ENCODE results near the gene E2F8. TPM values are rescaled to one million over a fixed set of nuclear protein-coding genes. Genes with fewer than 3 reads are reported as not detected.
"Not testable (repeated sequence)": the region's sequence is repeated elsewhere in the genome, so short reads cannot be mapped to it uniquely, and the experiment has no call there.

E2F8 gene
- polyA plus RNA-seq, 1 of the 3 experiments (the other 2 are of a cell fraction), result 2.7 TPM

DNA sequence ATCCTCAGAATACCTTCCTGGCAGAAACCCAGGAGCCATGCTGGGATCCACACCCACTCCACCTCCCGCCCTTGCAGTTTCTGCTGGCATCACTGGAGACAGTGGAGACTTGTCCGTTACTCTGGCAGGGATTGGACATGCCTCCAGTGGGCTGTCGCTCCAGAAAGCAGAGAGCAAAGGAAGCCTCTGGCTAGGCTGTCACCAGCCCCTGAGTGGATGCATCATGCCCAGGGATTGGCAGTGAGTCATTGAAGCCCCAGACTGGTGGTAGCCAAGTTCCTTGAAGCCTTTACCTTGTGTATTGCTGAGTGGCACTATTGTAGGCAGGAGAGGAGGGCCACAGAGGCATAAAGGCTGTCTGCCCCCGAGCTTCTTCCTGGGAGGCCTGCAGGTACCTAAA is 34.8 kb upstream of the E2F8 start:
- TF ChIP-seq, protein P1, sequence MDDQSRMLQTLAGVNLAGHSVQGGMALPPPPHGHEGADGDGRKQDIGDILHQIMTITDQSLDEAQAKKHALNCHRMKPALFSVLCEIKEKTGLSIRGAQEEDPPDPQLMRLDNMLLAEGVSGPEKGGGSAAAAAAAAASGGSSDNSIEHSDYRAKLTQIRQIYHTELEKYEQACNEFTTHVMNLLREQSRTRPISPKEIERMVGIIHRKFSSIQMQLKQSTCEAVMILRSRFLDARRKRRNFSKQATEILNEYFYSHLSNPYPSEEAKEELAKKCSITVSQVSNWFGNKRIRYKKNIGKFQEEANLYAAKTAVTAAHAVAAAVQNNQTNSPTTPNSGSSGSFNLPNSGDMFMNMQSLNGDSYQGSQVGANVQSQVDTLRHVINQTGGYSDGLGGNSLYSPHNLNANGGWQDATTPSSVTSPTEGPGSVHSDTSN (IDR thresholded peaks at IDR 0.05), result no peak
- TF ChIP-seq USF1 (IDR thresholded peaks at IDR 0.05; ENCODE audit: borderline replicate concordance, low read depth) (no peak), CTCF (IDR thresholded peaks at IDR 0.05) (no peak), MEF2A (IDR thresholded peaks at IDR 0.05; ENCODE audit: borderline replicate concordance, low read depth) (no peak), EP300 (IDR thresholded peaks at IDR 0.05; ENCODE audit: borderline replicate concordance in 1 of 2, low read depth in 1 of 2, low read length in 1 of 2) (no peak), USF2 (IDR thresholded peaks at IDR 0.05; ENCODE audit: borderline replicate concordance, low read depth, low read length) (no peak), TEAD4 (IDR thresholded peaks at IDR 0.05; ENCODE audit: borderline replicate concordance, insufficient read depth) (no peak), IRF3 (IDR thresholded peaks at IDR 0.05; ENCODE audit: low read depth, low read length) (no peak), REST (IDR thresholded peaks at IDR 0.05; ENCODE audit: low read depth, low read length) (no peak)
- Histone ChIP-seq H3K9me2 (no peaks in the 10 kb centered on the region), H3K36me3 (replicated peaks in 1 of 2; ENCODE audit: control insufficient read depth in 1 of 2, insufficient read depth in 2 of 2, low read length in 1 of 2) (no peaks in the 10 kb centered on the region), H3K9me3 (no peaks in the 10 kb centered on the region), H3K4me1 (ENCODE audit: control insufficient read depth in 1 of 2, insufficient read depth in 2 of 2, low read depth in 1 of 2, low read length in 1 of 2) (no peaks in the 10 kb centered on the region; a peak in 1 of 4 replicates), H4K20me1 (ENCODE audit: insufficient read depth) (no peaks in the 10 kb centered on the region), H3K27me3 (ENCODE audit: insufficient read depth) (0 out of 2 replicates have a peak, but pooled peaks cover 4% of the 10 kb centered on the region), H3K27ac (ENCODE audit: low read depth in 2 of 2, low read length in 1 of 2) (no peak overlapping the region), H2AFZ (ENCODE audit: low read depth) (no peak overlapping the region), H3K9ac (no peak overlapping the region), H3K4me3 (ENCODE audit: low read depth in 2 of 2, low read length in 1 of 2) (no peak overlapping the region), H3K4me2 (no peak overlapping the region), H3F3A (replicated peaks; ENCODE audit: insufficient read depth) (no peaks in the 10 kb centered on the region), H3K79me2 (ENCODE audit: insufficient read depth) (no peaks in the 10 kb centered on the region)
- ChIA-PET POLR2A (no interaction called here), CTCF (interaction anchor here (2.2 to 2.6 kb wide), 2 partner anchors 16 to 279 kb away, joined by 10 to 11 read pairs; no protein-coding TSS in a partner anchor)
- no peak for DNase-seq
- WGBS (ENCODE audit: low lambda C conversion rate), result 51% methylated on average over 2 of the region's 4 CpGs

GRCh38 chr11:19273219-19273618 is 32.5 kb upstream of the E2F8 start:
- DNase-seq; H3K4me3 ChIP-seq (ENCODE audit: low read depth in 2 of 2, low read length in 1 of 2); H3K27ac ChIP-seq (ENCODE audit: low read depth in 2 of 2, low read length in 1 of 2); H3K9me3 ChIP-seq; H3K4me2 ChIP-seq; H3K27me3 ChIP-seq (ENCODE audit: insufficient read depth); H2AFZ ChIP-seq (ENCODE audit: low read depth); POLR2A ChIA-PET; H3F3A ChIP-seq (replicated peaks; ENCODE audit: insufficient read depth); H3K9ac ChIP-seq; H4K20me1 ChIP-seq (ENCODE audit: insufficient read depth); H3K79me2 ChIP-seq (ENCODE audit: insufficient read depth); H3K4me1 ChIP-seq (ENCODE audit: control insufficient read depth in 1 of 2, insufficient read depth in 2 of 2, low read depth in 1 of 2, low read length in 1 of 2); H3K36me3 ChIP-seq (replicated peaks in 1 of 2; ENCODE audit: control insufficient read depth in 1 of 2, insufficient read depth in 2 of 2, low read length in 1 of 2); CTCF ChIA-PET; H3K9me2 ChIP-seq: not testable (repeated sequence)
- 67% methylated on average over 5 of the region's 5 CpGs for WGBS (ENCODE audit: low lambda C conversion rate)
